PC-3 (cell line): Measurements from ENCODE around the gene ETFA.

Experiments used
- CTCF ChIP-seq: fragments of 300-600 bp; sonication (generic); conservative IDR thresholded peaks from 2 replicates; pipeline ENCODE4 v1.5.1; 2017; ENCODE audit warnings: antibody characterized with exemption, low read depth, mild to moderate bottlenecking, low read length
- EZH2 ChIP-seq: fragments of 300-600 bp; sonication (generic); IDR thresholded peaks from one replicate; pipeline ENCODE4 v1.6.1; 2017; ENCODE audit warnings: antibody characterized with exemption, mild to moderate bottlenecking, low read length; ENCODE audit not compliant: unreplicated experiment

- TF ChIP-seq CTCF, result no peak
- TF ChIP-seq EZH2, result no peak
Observed at GRCh38 chr15:76325704-76326103, 14.4 kb upstream of the ETFA start.
